Tibial nerve (tissue), 4 donors: Measurements from ENCODE around the gene C1QBP. TPM values are rescaled to one million over a fixed set of nuclear protein-coding genes. Genes with fewer than 3 reads are reported as not detected.

Source experiments
- DNase-seq, 2 donors: peaks; one replicate each; pipeline ENCODE4 v3.0.0-alpha.2; 2019; ENCODE audit warnings: low spot score in 2 of 2
- H3K27ac ChIP-seq, 4 donors: fragments of 200-600 bp; sonication (generic) in 3 of 4; one replicate each; pipeline ENCODE4 v1.5.1; 2017 to 2019; ENCODE audit warnings: mild to moderate bottlenecking in 1 of 4
- H3K27me3 ChIP-seq, 2 donors: fragments of 200-600 bp; sonication (generic) in 1 of 2; one replicate each; pipeline versions ENCODE4 v1.5.1 to v1.6.0; 2017 to 2019
- H3K36me3 ChIP-seq, 3 donors: fragments of 200-600 bp; sonication (generic); one replicate each; pipeline ENCODE4 v1.5.1; 2018 to 2019
- H3K4me1 ChIP-seq, 4 donors: fragments of 200-600 bp; sonication (generic) in 3 of 4; one replicate each; pipeline ENCODE4 v1.5.1; 2017 to 2019
- H3K4me3 ChIP-seq, 4 donors: fragments of 200-600 bp; sonication (generic) in 3 of 4; one replicate each; pipeline ENCODE4 v1.5.1; 2017 to 2019; ENCODE audit warnings: mild to moderate bottlenecking in 1 of 4, moderate library complexity in 1 of 4
- H3K9me3 ChIP-seq, 4 donors: fragments of 200-600 bp; sonication (generic) in 3 of 4; one replicate each; pipeline ENCODE4 v1.5.1; 2017 to 2019
- EP300 ChIP-seq, 2 donors: sonication (generic); formaldehyde crosslinking; IDR thresholded peaks; one replicate each; pipeline ENCODE4 v1.6.1; 2017; ENCODE audit warnings: antibody characterized with exemption in 2 of 2, mild to moderate bottlenecking in 1 of 2
- POLR2A ChIP-seq, 2 donors: fragments of 450-650 bp; IDR thresholded peaks; one replicate each; pipeline ENCODE4 v1.6.1; 2017; ENCODE audit warnings: antibody characterized with exemption in 2 of 2, mild to moderate bottlenecking in 2 of 2, moderate library complexity in 2 of 2
- WGBS, 2 donors: methylation state at CpG; one replicate each; pipeline ENCODE4 v1.1.5; 2018; 5-methylcytosine and 5-hydroxymethylcytosine counted together
- total RNA-seq, 4 donors: library from RNA; depleted of rRNA; stranded (reverse); fragments of >200 nt; gene quantifications; one replicate each; pipeline ENCODE4 v1.1.0, GENCODE V29; 2016
- TF ChIP-seq, protein P1 (sequence below), 5 experiments: fragments of 200-600 bp in 3 of 5; fragments of 450-650 bp in 2 of 5; sonication (generic) in 3 of 5; IDR thresholded peaks; one replicate each; pipeline ENCODE4 v1.5.1; 2016 to 2019; ENCODE audit warnings: antibody characterized with exemption in 5 of 5, mild to moderate bottlenecking in 3 of 5, moderate library complexity in 2 of 5

The C1QBP gene
- total RNA-seq, 4 donors from 2014 or later: 62.7 to 103 (median 83.7) TPM

DNA sequence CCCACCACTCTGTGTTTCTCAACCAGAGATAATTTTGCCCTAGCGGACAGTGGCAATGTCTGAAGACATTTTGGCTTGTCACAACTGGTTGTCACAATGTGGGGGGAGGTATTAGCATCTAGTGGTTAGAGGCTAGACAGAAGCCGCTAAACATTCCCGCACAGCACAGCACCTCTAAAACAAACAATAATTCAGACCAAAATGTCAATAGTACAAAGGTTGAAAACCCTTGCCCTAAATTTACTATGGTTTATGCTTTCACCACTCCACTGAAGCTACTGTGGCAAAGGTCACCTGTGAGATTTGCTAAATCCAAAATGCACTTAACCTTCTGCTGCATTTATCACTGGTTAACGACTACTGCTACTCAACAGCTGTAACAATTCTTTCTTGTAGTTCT, 33.6 kb downstream of the C1QBP start:
- Histone ChIP-seq H3K9me3 (no peaks in the 10 kb centered on the region), H3K27me3 (no peaks in the 10 kb centered on the region), H3K27ac (no peak overlapping the region), H3K4me1 (no peaks in the 10 kb centered on the region), H3K36me3 (peaks cover 0 to 100% (median 19%) of the 10 kb centered on the region in 3 donors), H3K4me3 (no peak overlapping the region)
- no peak for DNase-seq
- WGBS, 2 donors: 69 to 71% methylated on average over 4 of the region's 4 CpGs
- TF ChIP-seq, protein P1, sequence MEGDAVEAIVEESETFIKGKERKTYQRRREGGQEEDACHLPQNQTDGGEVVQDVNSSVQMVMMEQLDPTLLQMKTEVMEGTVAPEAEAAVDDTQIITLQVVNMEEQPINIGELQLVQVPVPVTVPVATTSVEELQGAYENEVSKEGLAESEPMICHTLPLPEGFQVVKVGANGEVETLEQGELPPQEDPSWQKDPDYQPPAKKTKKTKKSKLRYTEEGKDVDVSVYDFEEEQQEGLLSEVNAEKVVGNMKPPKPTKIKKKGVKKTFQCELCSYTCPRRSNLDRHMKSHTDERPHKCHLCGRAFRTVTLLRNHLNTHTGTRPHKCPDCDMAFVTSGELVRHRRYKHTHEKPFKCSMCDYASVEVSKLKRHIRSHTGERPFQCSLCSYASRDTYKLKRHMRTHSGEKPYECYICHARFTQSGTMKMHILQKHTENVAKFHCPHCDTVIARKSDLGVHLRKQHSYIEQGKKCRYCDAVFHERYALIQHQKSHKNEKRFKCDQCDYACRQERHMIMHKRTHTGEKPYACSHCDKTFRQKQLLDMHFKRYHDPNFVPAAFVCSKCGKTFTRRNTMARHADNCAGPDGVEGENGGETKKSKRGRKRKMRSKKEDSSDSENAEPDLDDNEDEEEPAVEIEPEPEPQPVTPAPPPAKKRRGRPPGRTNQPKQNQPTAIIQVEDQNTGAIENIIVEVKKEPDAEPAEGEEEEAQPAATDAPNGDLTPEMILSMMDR (IDR thresholded peaks at IDR 0.05): no peak
- TF ChIP-seq POLR2A (IDR thresholded peaks at IDR 0.05) (no peak), EP300 (IDR thresholded peaks at IDR 0.05) (no peak)

DNA sequence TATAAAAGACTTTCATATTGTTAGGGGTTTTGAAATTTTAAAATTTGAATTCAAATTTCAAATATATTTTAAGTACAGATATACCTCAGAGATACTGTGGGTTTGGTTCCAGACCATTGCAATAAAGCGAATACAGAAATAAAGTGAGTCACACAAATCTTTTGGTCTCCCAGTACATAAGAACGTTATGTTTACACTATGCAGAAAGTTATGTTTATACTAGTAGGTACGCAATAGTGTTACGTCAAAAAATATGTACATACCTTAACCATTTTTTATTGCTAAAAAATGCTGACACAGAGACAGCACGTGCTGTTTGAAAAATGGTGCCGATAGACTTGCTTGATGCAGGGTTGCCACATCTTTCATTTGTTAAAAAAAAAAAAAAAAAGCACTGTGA, 39.2 kb downstream of the C1QBP start:
- H3K27me3 ChIP-seq: no peaks in the 10 kb centered on the region
- no peak for TF ChIP-seq POLR2A (IDR thresholded peaks at IDR 0.05)
- no peak for TF ChIP-seq EP300 (IDR thresholded peaks at IDR 0.05)
- TF ChIP-seq, protein P1 (IDR thresholded peaks at IDR 0.05): no peak
- peaks cover 0 to 97% (median 17%) of the 10 kb centered on the region in 3 donors for H3K36me3 ChIP-seq
- no peaks in the 10 kb centered on the region for H3K4me1 ChIP-seq
- no peaks in the 10 kb centered on the region for H3K9me3 ChIP-seq
- no peak for DNase-seq
- no peak overlapping the region for H3K4me3 ChIP-seq
- WGBS, 2 donors: 87 to 89% methylated on average over 6 of the region's 6 CpGs
- H3K27ac ChIP-seq: no peak overlapping the region

DNA sequence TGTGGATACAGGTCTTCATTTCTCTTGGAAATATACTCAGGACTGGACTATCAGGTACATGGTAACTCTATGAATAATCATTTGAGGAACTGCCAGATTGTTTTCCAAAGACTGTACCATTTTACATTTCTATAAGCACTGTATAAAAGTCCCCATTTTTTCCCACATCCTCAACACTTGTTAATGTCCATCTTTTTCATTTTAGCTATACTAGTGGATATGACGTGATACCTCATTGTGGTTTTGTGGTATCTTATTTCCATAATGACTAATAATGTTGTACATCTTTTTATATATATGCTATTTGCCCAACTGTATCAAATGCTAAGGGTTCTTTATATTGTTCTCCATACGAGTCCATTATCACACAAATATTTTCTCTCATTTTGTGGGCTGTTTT, 42.3 kb downstream of the C1QBP start:
- H3K4me1 ChIP-seq: no peaks in the 10 kb centered on the region
- H3K36me3 ChIP-seq: peaks cover 0 to 97% (median 26%) of the 10 kb centered on the region in 3 donors
- no peak for TF ChIP-seq POLR2A (IDR thresholded peaks at IDR 0.05)
- TF ChIP-seq, protein P1 (IDR thresholded peaks at IDR 0.05): no peak
- no peak for TF ChIP-seq EP300 (IDR thresholded peaks at IDR 0.05)
- H3K27me3 ChIP-seq: no peaks in the 10 kb centered on the region
- no peak for DNase-seq
- H3K9me3 ChIP-seq: no peaks in the 10 kb centered on the region
- H3K4me3 ChIP-seq: no peak overlapping the region
- no peak overlapping the region for H3K27ac ChIP-seq
- 95% methylated on average over 2 of the region's 2 CpGs for WGBS, 2 donors

DNA sequence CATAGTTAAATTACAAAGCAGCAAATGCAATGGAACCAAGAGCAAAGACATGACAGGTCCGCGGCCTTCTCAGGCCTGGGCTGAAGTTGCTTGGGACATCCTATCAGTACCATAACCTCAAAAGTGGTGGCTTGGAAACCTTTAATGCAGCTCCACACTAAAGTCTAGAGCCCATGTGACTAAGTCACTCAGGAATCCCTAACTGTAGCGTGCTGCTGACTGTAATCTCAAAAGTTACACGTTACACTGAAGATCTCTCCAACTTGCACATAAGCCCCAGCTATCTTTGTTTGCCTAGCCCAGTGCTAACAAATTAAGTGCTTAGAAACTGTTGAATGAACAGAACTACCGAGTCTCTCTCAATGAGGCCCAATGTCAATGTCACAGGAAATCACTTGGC, 47.3 kb downstream of the C1QBP start:
- DNase-seq: no peak
- H3K27ac ChIP-seq: no peak overlapping the region
- 84 to 92% methylated on average over 5 of the region's 5 CpGs for WGBS, 2 donors
- H3K36me3 ChIP-seq: peaks cover 0 to 95% (median 42%) of the 10 kb centered on the region in 3 donors
- H3K4me3 ChIP-seq: no peak overlapping the region
- H3K9me3 ChIP-seq: no peaks in the 10 kb centered on the region
- no peaks in the 10 kb centered on the region for H3K27me3 ChIP-seq
- H3K4me1 ChIP-seq: no peaks in the 10 kb centered on the region
- TF ChIP-seq EP300 (IDR thresholded peaks at IDR 0.05) (no peak), POLR2A (IDR thresholded peaks at IDR 0.05) (no peak)
- TF ChIP-seq, protein P1 (IDR thresholded peaks at IDR 0.05): no peak

Other genes with a start within 250 kb of the C1QBP start
- 10 to 100 TPM; 19.6 to 37.2 (median 25.6) TPM for gene ZNF594, start 247.3 kb downstream of the C1QBP start, total RNA-seq
- gene SCIMP, start 204.3 kb downstream of the C1QBP start, total RNA-seq: 1 to 10 TPM in 3 of 4 donors, under 1 TPM in 1; 0.84 to 3.0 (median 1.5) TPM
- 10 to 100 TPM; 45.7 to 61.8 (median 47.7) TPM for gene RABEP1, start 156.9 kb downstream of the C1QBP start, total RNA-seq
- gene NUP88, start 19.5 kb downstream of the C1QBP start, total RNA-seq: 10 to 100 TPM; 56.2 to 91.5 (median 75.2) TPM
- gene RPAIN, start 19.0 kb downstream of the C1QBP start, total RNA-seq: 10 to 100 TPM; 36.3 to 79.3 (median 65.2) TPM
- gene DHX33, start 29.8 kb upstream of the C1QBP start, total RNA-seq: 10 to 100 TPM; 12.6 to 20.1 (median 13.4) TPM
- gene DERL2, start 47.0 kb upstream of the C1QBP start, total RNA-seq: 10 to 100 TPM; 22.0 to 30.6 (median 23.4) TPM
- gene MIS12, start 47.4 kb upstream of the C1QBP start, total RNA-seq: 10 to 100 TPM; 11.1 to 17.5 (median 15.1) TPM
- gene NLRP1, start 145.4 kb upstream of the C1QBP start, total RNA-seq: 10 to 100 TPM; 33.0 to 52.4 (median 36.6) TPM